GM19025 (cell line): Measurements from ENCODE around the gene GNRH2.
A peak's percentile ranks its signal among the peaks of the same experiment; 100 is the strongest.
"Not testable (repeated sequence)": the region's sequence is repeated elsewhere in the genome, so short reads cannot be mapped to it uniquely, and the experiment has no call there.

Source experiments
- ATAC-seq: cut with Tn5 transposase; IDR thresholded peaks from one replicate; pipeline ENCODE4 v1.9.1; 2021; ENCODE audit warnings: mild to moderate bottlenecking, low read depth, moderate library complexity; ENCODE audit not compliant: unreplicated experiment

GNRH2 gene

GRCh38 chr20:3041854-3042409, 1.5 kb upstream of the GNRH2 start:
- no peak for ATAC-seq

GRCh38 chr20:3042625-3043024, 797 bp upstream of the GNRH2 start:
- no peak for ATAC-seq

- ATAC-seq: no peak
Measured at GRCh38 chr20:3044336-3044965, 1.0 kb downstream of the GNRH2 start.

- ATAC-seq: peak; percentile 28
Measured at GRCh38 chr20:3045042-3045815, 1.8 kb downstream of the GNRH2 start.

- ATAC-seq: peak; percentile 89
Measured at GRCh38 chr20:3045816-3046676, 2.6 kb downstream of the GNRH2 start, which contains the start of gene MRPS26. Gene MRPS26 (plus strand): TSS chr20:3046052. CDS start chr20:3046069, 17 bp downstream.

GRCh38 chr20:3046677-3047462, 3.4 kb downstream of the GNRH2 start:
- ATAC-seq: no peak

GRCh38 chr20:3047486-3048419, 4.3 kb downstream of the GNRH2 start:
- no peak for ATAC-seq

GRCh38 chr20:3051385-3052019, 8.1 kb downstream of the GNRH2 start:
- ATAC-seq: no peak

GRCh38 chr20:3059489-3059888, 16.1 kb downstream of the GNRH2 start:
- ATAC-seq: no peak

GRCh38 chr20:3064119-3064518, 20.7 kb downstream of the GNRH2 start:
- not testable (repeated sequence) for ATAC-seq

GRCh38 chr20:3067139-3068014, 24.0 kb downstream of the GNRH2 start:
- ATAC-seq: no peak

GRCh38 chr20:3068075-3068474, 24.7 kb downstream of the GNRH2 start:
- ATAC-seq: no peak

GRCh38 chr20:3068986-3069900, 25.8 kb downstream of the GNRH2 start:
- no peak for ATAC-seq

- no peak for ATAC-seq
Measured at GRCh38 chr20:3070725-3071124, 27.3 kb downstream of the GNRH2 start.

GRCh38 chr20:3071266-3071609, 27.8 kb downstream of the GNRH2 start:
- ATAC-seq: no peak
